ENCODE measurements around the gene BTD.
A peak's percentile ranks its signal among the peaks of the same experiment; 100 is the strongest.

BTD gene

GRCh38 chr3:15664144-15664543 lies 62.6 kb downstream of the BTD start:
- Histone ChIP-seq H3K4me1 (ENCODE audit: control insufficient read depth, insufficient read depth, low read length, poor library complexity, severe bottlenecking) (peaks cover 23% of the 10 kb centered on the region), H3K4me3 (ENCODE audit: insufficient read depth, low read depth, low read length, poor library complexity, severe bottlenecking) (no peak overlapping the region), H3K27me3 (replicated peaks; ENCODE audit: control insufficient read depth, insufficient read depth, low read length, poor library complexity, severe bottlenecking) (no peaks in the 10 kb centered on the region), H3K27ac (ENCODE audit: insufficient read depth, low read length, poor library complexity, severe bottlenecking) (no peak overlapping the region), H3K36me3 (ENCODE audit: control insufficient read depth, insufficient read depth, low read length) (no peaks in the 10 kb centered on the region), H3K9me3 (ENCODE audit: control insufficient read depth, low read length) (no peaks in the 10 kb centered on the region)
- no peak for DNase-seq

- Histone ChIP-seq H3K27ac (ENCODE audit: insufficient read depth, low read length, poor library complexity, severe bottlenecking) (no peak overlapping the region), H3K27me3 (replicated peaks; ENCODE audit: control insufficient read depth, insufficient read depth, low read length, poor library complexity, severe bottlenecking) (no peaks in the 10 kb centered on the region), H3K36me3 (ENCODE audit: control insufficient read depth, insufficient read depth, low read length) (peaks cover 4% of the 10 kb centered on the region), H3K9me3 (ENCODE audit: control insufficient read depth, low read length) (no peaks in the 10 kb centered on the region), H3K4me3 (ENCODE audit: insufficient read depth, low read depth, low read length, poor library complexity, severe bottlenecking) (no peak overlapping the region), H3K4me1 (ENCODE audit: control insufficient read depth, insufficient read depth, low read length, poor library complexity, severe bottlenecking) (peaks cover 14% of the 10 kb centered on the region)
- DNase-seq, result no peak
Measured at GRCh38 chr3:15665510-15666150, 64.1 kb downstream of the BTD start.

GRCh38 chr3:15666277-15666676 lies 64.7 kb downstream of the BTD start:
- Histone ChIP-seq H3K27ac (ENCODE audit: insufficient read depth, low read length, poor library complexity, severe bottlenecking) (no peak overlapping the region), H3K4me1 (ENCODE audit: control insufficient read depth, insufficient read depth, low read length, poor library complexity, severe bottlenecking) (peaks cover 14% of the 10 kb centered on the region), H3K27me3 (replicated peaks; ENCODE audit: control insufficient read depth, insufficient read depth, low read length, poor library complexity, severe bottlenecking) (no peaks in the 10 kb centered on the region), H3K9me3 (ENCODE audit: control insufficient read depth, low read length) (no peaks in the 10 kb centered on the region), H3K4me3 (ENCODE audit: insufficient read depth, low read depth, low read length, poor library complexity, severe bottlenecking) (no peak overlapping the region), H3K36me3 (ENCODE audit: control insufficient read depth, insufficient read depth, low read length) (peaks cover 4% of the 10 kb centered on the region)
- DNase-seq, result no peak

DNA sequence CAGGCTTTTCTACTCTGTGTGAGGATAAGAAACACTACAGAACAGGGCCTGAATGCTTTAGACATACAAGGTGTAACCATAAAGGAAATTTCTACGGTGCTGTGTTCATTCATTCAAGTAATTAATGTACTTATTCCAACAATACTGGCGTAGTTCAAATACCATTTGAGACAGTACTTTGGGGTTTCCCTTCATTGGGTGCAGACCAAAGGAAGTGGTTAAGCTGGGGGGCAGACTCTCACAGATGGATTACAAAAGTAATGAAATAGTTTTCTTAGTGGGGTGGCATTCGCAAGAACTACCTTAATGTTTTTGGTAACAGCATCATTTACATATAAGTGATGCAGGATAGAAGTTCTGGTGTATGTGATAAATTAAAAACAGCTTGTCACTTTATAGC lies 65.9 kb downstream of the BTD start:
- Histone ChIP-seq H3K27me3 (replicated peaks; ENCODE audit: control insufficient read depth, insufficient read depth, low read length, poor library complexity, severe bottlenecking) (no peaks in the 10 kb centered on the region), H3K36me3 (ENCODE audit: control insufficient read depth, insufficient read depth, low read length) (peaks cover 4% of the 10 kb centered on the region), H3K9me3 (ENCODE audit: control insufficient read depth, low read length) (no peaks in the 10 kb centered on the region), H3K4me3 (ENCODE audit: insufficient read depth, low read depth, low read length, poor library complexity, severe bottlenecking) (no peak overlapping the region), H3K27ac (ENCODE audit: insufficient read depth, low read length, poor library complexity, severe bottlenecking) (no peak overlapping the region), H3K4me1 (ENCODE audit: control insufficient read depth, insufficient read depth, low read length, poor library complexity, severe bottlenecking) (peaks cover 14% of the 10 kb centered on the region)
- DNase-seq, result peak; percentile 28 to 34 (median 32)

DNA sequence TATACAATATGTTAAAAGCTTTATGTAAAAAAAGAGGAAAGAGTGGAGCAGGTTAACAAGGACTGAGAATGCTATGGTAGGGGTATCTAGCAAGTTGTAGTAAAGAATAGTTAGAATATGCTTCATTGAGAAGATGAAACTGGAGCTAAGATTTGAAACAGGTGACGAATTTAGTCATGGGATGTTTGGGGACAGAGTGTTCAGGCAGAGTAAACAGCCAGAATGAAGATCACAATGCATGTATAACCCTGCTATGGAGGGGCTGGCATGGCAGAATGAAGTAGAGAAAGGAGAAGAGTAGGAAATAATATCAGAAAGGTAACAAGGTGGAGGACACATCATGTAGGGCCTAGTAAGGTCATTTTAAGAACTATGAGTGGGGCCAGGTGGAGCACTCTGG lies 72.0 kb downstream of the BTD start:
- Histone ChIP-seq H3K27me3 (replicated peaks; ENCODE audit: control insufficient read depth, insufficient read depth, low read length, poor library complexity, severe bottlenecking) (no peaks in the 10 kb centered on the region), H3K36me3 (ENCODE audit: control insufficient read depth, insufficient read depth, low read length) (peaks cover 34% of the 10 kb centered on the region)

GRCh38 chr3:15676259-15676658 lies 74.7 kb downstream of the BTD start:
- no peak for DNase-seq
- H3K4me3 ChIP-seq (ENCODE audit: insufficient read depth, low read depth, low read length, poor library complexity, severe bottlenecking), result no peak overlapping the region
- no peak overlapping the region for H3K27ac ChIP-seq (ENCODE audit: insufficient read depth, low read length, poor library complexity, severe bottlenecking)
- no peaks in the 10 kb centered on the region for H3K9me3 ChIP-seq (ENCODE audit: control insufficient read depth, low read length)
- H3K4me1 ChIP-seq (ENCODE audit: control insufficient read depth, insufficient read depth, low read length, poor library complexity, severe bottlenecking), result no peaks in the 10 kb centered on the region
- H3K27me3 ChIP-seq (replicated peaks; ENCODE audit: control insufficient read depth, insufficient read depth, low read length, poor library complexity, severe bottlenecking), result no peaks in the 10 kb centered on the region
- H3K36me3 ChIP-seq (ENCODE audit: control insufficient read depth, insufficient read depth, low read length), result peaks cover 36% of the 10 kb centered on the region

More for the DNA sequence above, 72.0 kb downstream of the BTD start:
- no peak for DNase-seq
- no peak overlapping the region for H3K27ac ChIP-seq (ENCODE audit: insufficient read depth, low read length, poor library complexity, severe bottlenecking)
- no peaks in the 10 kb centered on the region for H3K9me3 ChIP-seq (ENCODE audit: control insufficient read depth, low read length)
- no peak overlapping the region for H3K4me3 ChIP-seq (ENCODE audit: insufficient read depth, low read depth, low read length, poor library complexity, severe bottlenecking)
- H3K4me1 ChIP-seq (ENCODE audit: control insufficient read depth, insufficient read depth, low read length, poor library complexity, severe bottlenecking), result no peaks in the 10 kb centered on the region

DNA sequence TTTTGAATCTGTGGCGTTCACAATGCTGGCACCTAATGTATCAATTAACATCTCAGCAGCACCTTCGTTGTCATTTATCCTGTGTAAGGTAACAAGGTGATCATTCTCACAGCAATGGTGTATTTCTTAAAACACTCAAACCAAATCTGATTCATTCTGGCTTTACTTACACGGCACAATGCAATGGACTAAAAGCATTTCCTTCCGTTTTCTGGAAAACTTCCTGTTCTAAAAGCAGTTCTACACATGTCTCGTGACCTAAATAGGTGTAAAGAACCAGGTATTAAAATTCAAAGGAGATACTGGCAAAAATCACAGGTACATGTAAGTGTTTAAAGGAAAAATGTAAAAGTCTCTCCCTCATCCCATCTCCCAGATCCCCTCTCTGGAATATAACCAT lies 77.8 kb downstream of the BTD start:
- no peak for DNase-seq
- peaks cover 38% of the 10 kb centered on the region for H3K36me3 ChIP-seq (ENCODE audit: control insufficient read depth, insufficient read depth, low read length)
- no peaks in the 10 kb centered on the region for H3K27me3 ChIP-seq (replicated peaks; ENCODE audit: control insufficient read depth, insufficient read depth, low read length, poor library complexity, severe bottlenecking)
- no peak overlapping the region for H3K27ac ChIP-seq (ENCODE audit: insufficient read depth, low read length, poor library complexity, severe bottlenecking)
- H3K4me1 ChIP-seq (ENCODE audit: control insufficient read depth, insufficient read depth, low read length, poor library complexity, severe bottlenecking), result no peaks in the 10 kb centered on the region
- no peaks in the 10 kb centered on the region for H3K9me3 ChIP-seq (ENCODE audit: control insufficient read depth, low read length)
- no peak overlapping the region for H3K4me3 ChIP-seq (ENCODE audit: insufficient read depth, low read depth, low read length, poor library complexity, severe bottlenecking)

DNA sequence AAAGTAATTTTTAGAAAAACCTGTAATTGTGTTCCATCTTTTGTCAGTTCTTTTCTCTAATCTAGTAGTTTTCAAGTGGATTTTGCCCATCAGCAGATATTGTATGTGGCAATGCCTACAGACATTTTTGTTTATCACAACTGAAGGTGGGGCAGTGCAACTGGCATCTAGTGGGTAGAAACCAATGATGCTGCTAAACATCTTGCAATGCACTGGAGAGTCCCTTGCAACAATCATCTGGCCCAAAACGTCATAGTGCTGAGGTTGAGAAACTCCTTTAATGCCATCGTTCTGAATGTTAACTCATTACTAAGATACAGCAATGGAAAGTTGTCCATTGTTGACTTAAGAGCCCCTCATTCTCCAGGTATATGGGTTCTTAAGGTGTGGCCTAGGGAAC lies 80.1 kb downstream of the BTD start:
- no peaks in the 10 kb centered on the region for H3K27me3 ChIP-seq (replicated peaks; ENCODE audit: control insufficient read depth, insufficient read depth, low read length, poor library complexity, severe bottlenecking)
- no peak overlapping the region for H3K27ac ChIP-seq (ENCODE audit: insufficient read depth, low read length, poor library complexity, severe bottlenecking)
- no peaks in the 10 kb centered on the region for H3K4me1 ChIP-seq (ENCODE audit: control insufficient read depth, insufficient read depth, low read length, poor library complexity, severe bottlenecking)
- no peak for DNase-seq
- H3K36me3 ChIP-seq (ENCODE audit: control insufficient read depth, insufficient read depth, low read length), result peaks cover 30% of the 10 kb centered on the region
- H3K9me3 ChIP-seq (ENCODE audit: control insufficient read depth, low read length), result no peaks in the 10 kb centered on the region
- no peak overlapping the region for H3K4me3 ChIP-seq (ENCODE audit: insufficient read depth, low read depth, low read length, poor library complexity, severe bottlenecking)

GRCh38 chr3:15682561-15683185 lies 81.1 kb downstream of the BTD start:
- peaks cover 24% of the 10 kb centered on the region for H3K36me3 ChIP-seq (ENCODE audit: control insufficient read depth, insufficient read depth, low read length)
- H3K27ac ChIP-seq (ENCODE audit: insufficient read depth, low read length, poor library complexity, severe bottlenecking), result no peak overlapping the region
- no peaks in the 10 kb centered on the region for H3K9me3 ChIP-seq (ENCODE audit: control insufficient read depth, low read length)

DNA sequence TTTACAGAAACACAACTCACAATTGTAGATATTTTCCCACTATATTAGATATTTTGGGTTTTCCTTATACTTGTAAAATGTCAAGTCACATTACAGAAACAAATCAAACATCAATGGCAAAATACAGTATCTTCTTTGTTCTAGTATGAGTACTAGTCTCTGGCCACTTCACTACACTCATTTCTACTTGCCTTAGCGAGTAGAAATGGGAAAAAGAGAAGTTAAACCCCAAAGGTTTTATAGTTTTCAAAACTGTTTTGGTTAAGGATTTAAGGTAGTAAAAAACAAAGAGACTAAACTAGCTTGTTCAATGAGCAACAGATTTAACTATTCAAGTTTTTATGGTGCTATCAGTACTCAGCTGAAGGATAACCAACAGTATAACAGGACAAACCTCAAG lies 81.7 kb downstream of the BTD start:
- Histone ChIP-seq H3K27ac (ENCODE audit: insufficient read depth, low read length, poor library complexity, severe bottlenecking) (no peak overlapping the region), H3K36me3 (ENCODE audit: control insufficient read depth, insufficient read depth, low read length) (peaks cover 24% of the 10 kb centered on the region), H3K9me3 (ENCODE audit: control insufficient read depth, low read length) (no peaks in the 10 kb centered on the region), H3K4me1 (ENCODE audit: control insufficient read depth, insufficient read depth, low read length, poor library complexity, severe bottlenecking) (no peaks in the 10 kb centered on the region), H3K4me3 (ENCODE audit: insufficient read depth, low read depth, low read length, poor library complexity, severe bottlenecking) (no peak overlapping the region), H3K27me3 (replicated peaks; ENCODE audit: control insufficient read depth, insufficient read depth, low read length, poor library complexity, severe bottlenecking) (no peaks in the 10 kb centered on the region)
- DNase-seq, result no peak

More at GRCh38 chr3:15682561-15683185, 81.1 kb downstream of the BTD start:
- no peak for DNase-seq
- Histone ChIP-seq H3K4me1 (ENCODE audit: control insufficient read depth, insufficient read depth, low read length, poor library complexity, severe bottlenecking) (no peaks in the 10 kb centered on the region), H3K4me3 (ENCODE audit: insufficient read depth, low read depth, low read length, poor library complexity, severe bottlenecking) (no peak overlapping the region), H3K27me3 (replicated peaks; ENCODE audit: control insufficient read depth, insufficient read depth, low read length, poor library complexity, severe bottlenecking) (no peaks in the 10 kb centered on the region)

All from effector memory CD4-positive, alpha-beta T cell (primary cell).